GM23338 (cell line): ENCODE results near the gene LRRN4. TPM values are rescaled to one million over a fixed set of nuclear protein-coding genes. Genes with fewer than 3 reads are reported as not detected.
A peak's percentile ranks its signal among the peaks of the same experiment; 100 is the strongest.

ENCODE experiments used
- ATAC-seq: fragments of 200-7000 bp; cut with Tn5 transposase; 3 replicates; pipeline ENCODE4 v1.9.1; 2020
- DNase-seq: peaks from one replicate; pipeline ENCODE4 v3.0.0-alpha.2; 2015; ENCODE audit warnings: low spot score
- H2AFZ ChIP-seq: fragments of 200-600 bp; sonication (generic); 2 replicates; pipeline ENCODE4 v1.8.0; 2016; ENCODE audit warnings: antibody characterized with exemption, mild to moderate bottlenecking, moderate library complexity
- H3F3A ChIP-seq: fragments of 200-600 bp; sonication (generic); replicated peaks from 2 replicates; pipeline ENCODE4 v1.8.0; 2017; ENCODE audit warnings: antibody characterized with exemption, mixed run types, low read depth
- H3K27ac ChIP-seq: fragments of 200-600 bp; sonication (generic); 2 replicates; pipeline ENCODE4 v1.6.1; 2016; ENCODE audit warnings: low read depth
- H3K27me3 ChIP-seq: fragments of 200-600 bp; sonication (generic); 2 replicates; pipeline ENCODE4 v1.8.0; 2016; ENCODE audit warnings: mild to moderate bottlenecking, mixed run types, moderate library complexity; ENCODE audit not compliant: insufficient read depth
- H3K36me3 ChIP-seq: fragments of 200-600 bp; sonication (generic); 2 replicates; pipeline ENCODE4 v1.8.0; 2016; ENCODE audit warnings: mild to moderate bottlenecking; ENCODE audit not compliant: insufficient read depth
- H3K4me1 ChIP-seq: fragments of 200-600 bp; sonication (generic); 2 replicates; pipeline ENCODE4 v1.8.0; 2016; ENCODE audit warnings: mild to moderate bottlenecking, moderate library complexity; ENCODE audit not compliant: insufficient read depth
- H3K4me2 ChIP-seq: fragments of 200-600 bp; sonication (generic); 2 replicates; pipeline ENCODE4 v1.7.1; 2017; ENCODE audit warnings: mixed run types
- H3K4me3 ChIP-seq: fragments of 200-600 bp; sonication (generic); 2 replicates; pipeline ENCODE4 v1.6.1; 2016; ENCODE audit warnings: mixed run types
- H3K79me2 ChIP-seq: fragments of 200-600 bp; sonication (generic); replicated peaks from 2 replicates; pipeline ENCODE4 v1.8.0; 2017; ENCODE audit warnings: mild to moderate bottlenecking; ENCODE audit not compliant: insufficient read depth
- H3K9me2 ChIP-seq: fragments of 200-600 bp; sonication (generic); 2 replicates; pipeline ENCODE4 v1.8.0; 2017; ENCODE audit not compliant: insufficient read depth
- H4K20me1 ChIP-seq: fragments of 200-600 bp; sonication (generic); replicated peaks from 2 replicates; pipeline ENCODE4 v1.8.0; 2017; ENCODE audit warnings: mild to moderate bottlenecking; ENCODE audit not compliant: insufficient read depth
- H3K27ac Mint-ChIP-seq: 2 replicates; pipeline ENCODE4 v1.8.0; 2020; ENCODE audit warnings: inconsistent platforms, mild to moderate bottlenecking, moderate library complexity, mixed read lengths
- H3K27me3 Mint-ChIP-seq: 3 replicates; pipeline ENCODE4 v1.8.0; 2022; ENCODE audit warnings: low read depth, mild to moderate bottlenecking, moderate library complexity, mixed read lengths, inconsistent platforms; ENCODE audit not compliant: insufficient read depth, poor library complexity
- H3K36me3 Mint-ChIP-seq: 3 replicates; pipeline ENCODE4 v1.8.0; 2021; ENCODE audit warnings: low read depth, mild to moderate bottlenecking, inconsistent platforms, moderate library complexity, mixed read lengths
- H3K4me1 Mint-ChIP-seq: 3 replicates; pipeline ENCODE4 v1.8.0; 2020; ENCODE audit warnings: mild to moderate bottlenecking, inconsistent platforms, mixed read lengths
- H3K4me3 Mint-ChIP-seq: 3 replicates; pipeline ENCODE4 v1.8.0; 2021; ENCODE audit warnings: moderate library complexity, mild to moderate bottlenecking, inconsistent platforms, mixed read lengths
- H3K9me3 Mint-ChIP-seq: 3 replicates; pipeline ENCODE4 v1.8.0; 2020; ENCODE audit warnings: moderate library complexity, mild to moderate bottlenecking, inconsistent platforms, mixed read lengths
- CTCF ChIP-seq, 2 experiments: fragments of 200-600 bp in 1 of 2; sonication (generic) in 1 of 2; conservative IDR thresholded peaks; 2 replicates each; pipeline versions ENCODE4 v1.5.1 to v1.6.1; 2016 to 2017; ENCODE audit warnings: antibody characterized with exemption in 2 of 2, low read depth in 2 of 2, mild to moderate bottlenecking in 2 of 2, moderate library complexity in 1 of 2
- ETS1 ChIP-seq: IDR thresholded peaks from 2 replicates; pipeline ENCODE4 v1.6.1; 2016; ENCODE audit warnings: antibody characterized with exemption
- JUNB ChIP-seq: IDR thresholded peaks from one replicate; pipeline ENCODE4 v1.6.1; 2016; ENCODE audit warnings: antibody characterized with exemption; ENCODE audit not compliant: unreplicated experiment
- REST ChIP-seq: IDR thresholded peaks from one replicate; pipeline ENCODE4 v1.6.1; 2018; ENCODE audit warnings: antibody characterized with exemption; ENCODE audit not compliant: unreplicated experiment
- STAT1 ChIP-seq: IDR thresholded peaks from one replicate; pipeline ENCODE4 v1.6.1; 2016; ENCODE audit warnings: antibody characterized with exemption; ENCODE audit not compliant: unreplicated experiment
- ZNF114 ChIP-seq: fragments of 250-450 bp; sonication (Bioruptor Pico); IDR thresholded peaks from 2 replicates; pipeline ENCODE4 v1.5.0; 2020; ENCODE audit warnings: mild to moderate bottlenecking, moderate library complexity
- ZNF331 ChIP-seq: fragments of 250-450 bp; sonication (Bioruptor Pico); IDR thresholded peaks from 2 replicates; pipeline ENCODE4 v1.5.0; 2020; ENCODE audit warnings: low read depth, mild to moderate bottlenecking, moderate library complexity
- ZNF462 ChIP-seq: fragments of 250-450 bp; sonication (Bioruptor Pico); IDR thresholded peaks from 2 replicates; pipeline ENCODE4 v1.5.0; 2020; ENCODE audit warnings: mild to moderate bottlenecking, moderate library complexity
- long read RNA-seq: library from polyadenylated mRNA; unstranded; transcript quantifications from one replicate; pipeline ENCODE4 v2.0.0, GENCODE V29; 2020; ENCODE audit not compliant: unreplicated experiment
- polyA plus RNA-seq: library from polyadenylated mRNA; unstranded; fragments of >200 nt; fragmentation: Nextera tagmentation; extraction: Ambion mirVana; gene quantifications from 2 replicates; pipeline ENCODE4 v1.2.1, GENCODE V29; 2016
- total RNA-seq: library from RNA; depleted of rRNA; stranded (reverse); fragments of >200 nt; shearing (Covaris generic); gene quantifications from 2 replicates; pipeline ENCODE4 v1.2.3, GENCODE V29; 2014; rRNA removed

Gene LRRN4
- 0.70 and 2.2 TPM in 2 replicates for total RNA-seq
- polyA plus RNA-seq: 0.21 and 0.63 TPM in 2 replicates
- long read RNA-seq: 0 reads

GRCh38 chr20:6053776-6054688 lies at the start of gene LRRN4:
Gene LRRN4, minus strand, starts transcription at chr20:6054060. Its CDS starts 1,261 bp downstream, at chr20:6052799.
- Histone ChIP-seq H3K9me2 (peaks cover 3% of the 10 kb centered on the region; the same call in 1 of the 2 replicates), H3K4me2 (peak within 1 kb of the TSS; percentile 88), H3K4me3 (peak within 1 kb of the TSS; percentile 69), H2AFZ (peak within 1 kb of the TSS; percentile 97), H3K27ac (no peak within 1 kb of the TSS), H3F3A (0 out of 2 replicates have a peak, but pooled peaks cover 4% of the 10 kb centered on the region), H4K20me1 (no peaks in the 10 kb centered on the region), H3K27me3 (peaks cover 56% of the 10 kb centered on the region), H3K4me1 (peaks cover 19% of the 10 kb centered on the region), H3K79me2 (no peaks in the 10 kb centered on the region), H3K36me3 (no peaks in the 10 kb centered on the region)
- no peak within 1 kb of the TSS for H3K27ac Mint-ChIP-seq
- peak; percentile 83 for DNase-seq
- peaks cover 18% of the 10 kb centered on the region for H3K4me1 Mint-ChIP-seq
- peaks cover 42% of the 10 kb centered on the region for H3K27me3 Mint-ChIP-seq
- H3K9me3 Mint-ChIP-seq: no peaks in the 10 kb centered on the region
- H3K4me3 Mint-ChIP-seq: peak within 1 kb of the TSS; percentile 63
- ATAC-seq: peak; percentile 64
- TF ChIP-seq ETS1: no peak
- no peak for TF ChIP-seq ZNF114 (CRISPR knock-in tag)
- no peak for TF ChIP-seq JUNB
- no peak for TF ChIP-seq REST
- no peak for TF ChIP-seq ZNF331 (CRISPR knock-in tag)
- TF ChIP-seq STAT1: no peak
- TF ChIP-seq ZNF462 (CRISPR knock-in tag): no peak
- TF ChIP-seq CTCF (conservative IDR thresholded peaks at IDR 0.05; ENCODE audit: low read depth in 2 of 2): no peak
- peaks cover 8% of the 10 kb centered on the region; the same call in 2 of the 3 replicates for H3K36me3 Mint-ChIP-seq
